ENCODE data around the gene EIF4ENIF1.
A peak's percentile ranks its signal among the peaks of the same experiment; 100 is the strongest.
"Not testable (repeated sequence)": the region's sequence is repeated elsewhere in the genome, so short reads cannot be mapped to it uniquely, and the experiment has no call there.

Gene EIF4ENIF1

DNA sequence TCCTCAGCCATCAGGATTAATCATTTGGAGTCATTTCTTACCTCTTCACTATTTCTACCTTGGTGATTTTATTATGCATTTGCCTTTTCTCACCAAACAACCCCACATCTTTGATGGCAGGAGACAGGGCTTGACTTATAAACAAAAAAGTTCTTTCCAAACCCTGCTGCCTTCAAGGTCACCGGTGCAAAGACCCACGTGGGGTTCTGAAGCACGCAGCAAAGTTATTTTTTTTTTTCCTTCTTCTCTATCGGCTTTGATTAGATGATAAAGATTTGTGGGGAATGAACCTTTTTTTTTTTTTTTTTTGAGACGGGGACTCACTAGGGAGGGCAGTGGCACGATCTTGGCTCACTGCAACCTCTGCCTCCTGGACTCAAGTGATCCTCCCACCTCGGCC, 46.1 kb downstream of the EIF4ENIF1 start:
- DNase-seq (ENCODE audit: low spot score) = no peak

DNA sequence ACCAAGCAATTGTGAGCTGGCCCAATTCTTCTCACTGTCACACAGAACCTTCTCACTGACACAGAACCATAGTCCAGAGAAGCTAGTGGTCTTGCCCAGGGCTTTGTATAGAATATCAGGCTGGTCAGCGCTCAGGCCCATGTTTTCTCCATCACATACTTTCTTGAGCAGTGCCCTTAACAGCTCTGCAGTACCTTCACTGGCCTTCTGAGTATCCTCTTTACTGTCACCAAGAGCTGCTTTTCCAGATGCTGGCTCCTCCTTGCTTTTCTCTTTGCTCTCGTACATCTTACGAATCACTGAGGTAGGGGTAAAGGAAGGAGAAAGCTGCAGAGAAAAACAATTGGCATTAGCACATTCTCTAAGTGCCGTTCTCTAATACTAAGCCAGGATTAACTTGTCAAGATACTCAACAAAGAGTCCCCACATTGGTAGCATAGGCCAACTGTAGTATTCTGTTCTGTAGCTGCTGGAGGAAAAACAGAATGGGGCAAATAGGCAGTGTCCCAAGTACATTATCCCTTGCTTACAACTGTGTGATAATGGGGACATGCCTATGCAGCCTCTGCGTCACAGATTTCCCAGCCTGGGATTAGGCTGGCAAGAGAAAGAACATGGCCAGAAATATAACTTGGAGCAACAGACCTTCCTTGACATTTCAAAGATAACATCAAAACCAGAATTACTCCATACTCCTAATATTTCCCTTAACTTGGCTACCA, 46.7 kb downstream of the EIF4ENIF1 start:
- no peak for DNase-seq (ENCODE audit: low spot score)

DNA sequence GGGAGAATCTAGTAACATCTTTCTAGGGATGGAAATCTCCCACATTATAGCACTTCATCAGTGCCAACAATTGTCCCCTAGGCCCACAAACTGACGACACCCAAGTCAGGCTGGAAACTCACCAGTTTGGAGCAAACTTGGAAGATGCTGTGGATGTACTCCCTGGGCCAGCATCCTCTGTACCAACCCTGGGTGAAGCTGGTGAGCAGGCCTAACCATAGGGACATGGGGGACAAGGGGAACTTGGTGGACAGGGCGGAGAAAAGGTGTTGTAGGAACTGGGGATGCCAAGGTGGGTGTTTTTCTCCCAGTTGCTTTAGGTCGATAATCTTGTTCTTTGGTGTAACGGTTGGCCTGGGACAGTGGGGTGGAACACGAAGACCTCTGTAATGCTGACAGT, 48.0 kb downstream of the EIF4ENIF1 start:
- DNase-seq (ENCODE audit: low spot score) = no peak

GRCh38 chr22:31440681-31441080, 49.0 kb downstream of the EIF4ENIF1 start:
- DNase-seq (ENCODE audit: low spot score) = no peak

DNA sequence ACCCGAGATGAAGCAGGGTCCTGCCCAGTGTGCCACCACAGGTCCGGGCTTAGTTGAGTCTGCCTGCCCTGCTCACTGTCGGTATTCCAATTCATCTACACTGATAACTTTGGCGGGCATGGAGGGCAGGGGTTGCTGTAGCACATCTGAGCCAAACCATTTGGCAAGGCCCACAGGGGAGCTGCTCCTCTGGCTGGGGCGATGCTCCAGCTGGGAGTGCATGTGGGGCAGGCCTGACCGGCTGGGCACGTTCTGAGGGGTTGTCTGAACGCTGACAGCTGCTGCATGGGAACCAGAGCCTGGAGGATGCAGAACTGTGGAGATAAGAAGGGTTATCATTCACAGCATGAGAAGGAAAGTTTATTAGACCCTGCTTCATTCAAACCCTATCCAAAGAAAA, 49.8 kb downstream of the EIF4ENIF1 start:
- DNase-seq (ENCODE audit: low spot score) = peak; percentile 10

- peak; percentile 10 for DNase-seq (ENCODE audit: low spot score)
Measured at GRCh38 chr22:31436132-31436531, 53.5 kb downstream of the EIF4ENIF1 start.

DNA sequence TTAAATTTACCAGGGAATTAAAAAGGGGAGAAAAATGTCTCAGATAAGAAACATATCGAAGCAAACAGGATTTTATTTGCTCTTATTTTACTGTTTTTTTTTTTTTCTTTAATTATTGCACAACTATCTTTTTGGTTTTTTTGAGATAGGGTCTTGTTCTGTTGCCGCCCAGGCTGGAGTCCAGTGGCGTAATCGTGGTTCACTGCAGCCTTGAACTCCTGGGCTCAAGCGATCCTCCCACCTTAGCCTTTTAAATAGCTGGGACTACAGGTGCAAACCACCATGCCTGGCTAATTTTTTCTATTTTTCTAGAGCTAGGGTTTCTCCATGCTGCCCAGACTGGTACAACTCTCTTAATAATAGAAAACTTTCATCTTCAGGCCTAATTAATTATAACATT, 57.7 kb downstream of the EIF4ENIF1 start:
- DNase-seq (ENCODE audit: low spot score) = no peak

DNA sequence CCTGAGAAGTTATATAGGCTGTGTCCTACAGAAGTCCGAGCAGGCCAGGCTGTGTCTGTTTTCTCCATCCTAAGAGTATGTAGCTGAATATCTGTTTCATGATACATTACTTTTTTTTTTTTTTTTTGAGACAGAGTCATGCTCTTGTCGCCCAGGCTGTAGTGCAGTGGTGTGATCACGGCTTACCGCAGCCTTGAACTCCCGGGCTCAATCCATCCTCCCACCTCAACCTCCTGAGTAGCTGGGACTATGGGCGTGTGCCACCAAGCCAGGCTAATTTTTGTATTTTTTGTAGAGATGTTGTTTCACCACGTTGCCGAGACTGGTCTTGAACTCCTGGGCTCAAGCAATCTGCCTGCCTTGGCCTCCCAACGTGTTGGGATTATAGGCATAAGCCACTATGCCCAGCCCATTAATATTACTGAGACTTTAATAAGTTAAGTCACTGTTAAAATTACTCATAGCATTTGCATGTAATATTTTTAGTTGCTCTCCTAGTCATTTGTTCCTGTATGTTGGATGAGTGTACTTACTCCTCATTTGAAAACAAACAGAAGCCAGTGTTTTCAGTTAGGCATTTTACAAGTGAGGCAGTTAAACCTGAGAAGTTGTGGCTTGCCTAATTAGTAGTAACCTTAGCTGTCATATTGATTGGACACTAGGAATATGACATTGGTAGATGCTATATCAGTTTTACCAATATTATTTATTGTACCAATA, 64.2 kb downstream of the EIF4ENIF1 start:
- DNase-seq (ENCODE audit: low spot score) = peak; percentile 8

GRCh38 chr22:31402350-31402749, 87.3 kb downstream of the EIF4ENIF1 start:
- DNase-seq (ENCODE audit: low spot score) = not testable (repeated sequence)

- DNase-seq (ENCODE audit: low spot score) = peak; percentile 5
Measured at GRCh38 chr22:31400023-31400397, 89.6 kb downstream of the EIF4ENIF1 start.

- DNase-seq (ENCODE audit: low spot score) = peak; percentile 98
Measured at GRCh38 chr22:31399211-31400022, 90.2 kb downstream of the EIF4ENIF1 start, which contains the start of gene DRG1. Gene DRG1 (plus strand): TSS chr22:31399604. CDS start chr22:31399684, 80 bp downstream.

- DNase-seq (ENCODE audit: low spot score) = no peak
Measured at GRCh38 chr22:31398231-31398630, 91.4 kb downstream of the EIF4ENIF1 start.

DNA sequence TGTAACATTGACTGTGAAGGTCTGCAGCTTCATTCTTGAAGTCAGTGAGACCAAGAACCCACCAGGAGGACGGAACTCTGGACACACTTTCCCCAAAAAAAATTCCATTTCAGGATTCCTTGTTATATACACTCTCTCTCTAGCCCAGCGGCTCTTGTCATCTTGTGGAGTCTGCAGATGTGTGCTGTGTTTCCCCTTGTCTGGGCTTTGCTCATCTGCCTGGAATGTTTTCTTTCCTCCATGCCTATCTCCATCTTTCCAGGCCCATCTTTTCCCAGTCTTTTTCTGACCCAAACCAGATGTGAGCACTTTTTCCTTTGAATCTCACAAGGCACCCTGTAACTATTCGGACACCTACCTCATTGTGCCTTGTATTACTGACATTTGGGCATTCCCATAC, 95.3 kb downstream of the EIF4ENIF1 start:
- no peak for DNase-seq (ENCODE audit: low spot score)

DNA sequence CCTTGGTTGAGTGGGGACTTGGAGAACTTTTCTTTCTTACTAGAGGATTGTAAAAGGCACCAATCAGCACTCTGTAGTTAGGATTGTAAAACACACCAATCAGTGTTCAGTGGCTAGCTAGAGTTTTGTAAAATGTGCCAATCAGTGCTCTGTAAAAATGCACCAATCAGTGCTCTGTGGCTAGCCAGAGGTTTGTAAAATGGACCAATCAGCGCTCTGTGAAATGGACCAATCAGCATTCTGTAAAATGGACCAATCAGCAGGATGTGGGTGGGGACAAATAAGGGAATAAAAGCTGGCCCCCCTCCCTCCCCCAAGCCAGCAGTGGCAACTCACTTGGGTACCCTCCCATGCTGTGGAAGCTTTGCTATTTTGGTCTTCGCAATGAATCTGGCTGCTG, 95.7 kb downstream of the EIF4ENIF1 start:
- DNase-seq (ENCODE audit: low spot score) = no peak

All from Ammon's horn (tissue), 1 donor.